EL (cell line): ENCODE results near the gene PRSS36.
"Not testable (repeated sequence)": the region's sequence is repeated elsewhere in the genome, so short reads cannot be mapped to it uniquely, and the experiment has no call there.

ENCODE experiments used
- DNase-seq: peaks from one replicate; pipeline ENCODE4 v3.0.0-alpha.2; 2016

The PRSS36 gene

GRCh38 chr16:31141489-31142108, 8.3 kb downstream of the PRSS36 start:
- DNase-seq, result no peak

GRCh38 chr16:31141071-31141469, 8.8 kb downstream of the PRSS36 start:
- DNase-seq, result not testable (repeated sequence)

- peak; percentile 89 for DNase-seq
Observed at GRCh38 chr16:31138621-31139578, 11.0 kb downstream of the PRSS36 start.

GRCh38 chr16:31136822-31137499, 12.9 kb downstream of the PRSS36 start:
- DNase-seq, result not testable (repeated sequence)

GRCh38 chr16:31136287-31136662, 13.6 kb downstream of the PRSS36 start:
- DNase-seq, result no peak

- no peak for DNase-seq
Observed at GRCh38 chr16:31135535-31136286, 14.2 kb downstream of the PRSS36 start, which contains the start of gene PRSS8. Gene PRSS8 (minus strand): TSS chr16:31135727. CDS start chr16:31135498, 229 bp downstream.

- no peak for DNase-seq
Observed at GRCh38 chr16:31134625-31135534, 15.0 kb downstream of the PRSS36 start.

GRCh38 chr16:31134091-31134571, 15.7 kb downstream of the PRSS36 start:
- DNase-seq, result no peak

- no peak for DNase-seq
Observed at GRCh38 chr16:31133046-31133501, 16.8 kb downstream of the PRSS36 start.

DNA sequence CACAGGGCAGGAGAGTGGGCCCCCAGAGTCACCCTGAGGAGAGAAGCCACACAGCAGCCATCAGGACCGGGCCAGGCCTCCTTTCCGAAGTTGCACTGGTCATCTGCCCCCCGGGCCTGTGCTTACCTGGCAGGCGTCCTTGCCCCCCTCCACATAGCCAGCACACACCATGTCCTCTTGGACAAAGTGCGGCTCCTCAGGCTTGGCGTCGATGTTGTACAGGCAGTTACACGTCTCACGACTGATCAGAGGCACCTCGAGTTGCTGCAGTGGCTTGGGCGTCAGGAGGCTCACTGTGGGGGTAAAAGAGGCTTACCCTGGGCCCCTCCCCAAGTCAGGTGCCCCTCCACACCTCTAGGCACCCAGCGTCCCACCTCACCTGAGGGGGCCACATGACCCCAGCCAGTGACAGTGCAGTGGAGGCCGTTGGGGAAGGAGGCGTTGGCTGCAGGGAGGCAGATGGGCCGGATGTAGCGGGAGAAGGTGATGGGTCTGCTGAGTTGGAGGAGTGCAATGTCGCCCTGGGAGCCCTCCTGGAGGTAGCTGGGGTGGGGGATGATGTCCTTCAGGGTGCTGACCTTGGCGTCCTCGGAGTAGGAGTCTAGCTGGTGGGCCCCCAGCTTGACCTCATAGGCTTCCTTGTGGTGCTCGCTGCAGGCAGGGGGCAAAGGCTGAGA, 17.4 kb downstream of the PRSS36 start:
- no peak for DNase-seq

- DNase-seq, result no peak
Observed at GRCh38 chr16:31131841-31132271, 18.0 kb downstream of the PRSS36 start.

- no peak for DNase-seq
Observed at GRCh38 chr16:31131416-31131815, 18.4 kb downstream of the PRSS36 start.

GRCh38 chr16:31130899-31131298, 19.0 kb downstream of the PRSS36 start:
- no peak for DNase-seq

- no peak for DNase-seq
Observed at GRCh38 chr16:31130336-31130891, 19.5 kb downstream of the PRSS36 start.

- DNase-seq, result no peak
Observed at GRCh38 chr16:31129568-31130335, 20.1 kb downstream of the PRSS36 start.

GRCh38 chr16:31128711-31129567, 20.9 kb downstream of the PRSS36 start:
- DNase-seq, result no peak

DNA sequence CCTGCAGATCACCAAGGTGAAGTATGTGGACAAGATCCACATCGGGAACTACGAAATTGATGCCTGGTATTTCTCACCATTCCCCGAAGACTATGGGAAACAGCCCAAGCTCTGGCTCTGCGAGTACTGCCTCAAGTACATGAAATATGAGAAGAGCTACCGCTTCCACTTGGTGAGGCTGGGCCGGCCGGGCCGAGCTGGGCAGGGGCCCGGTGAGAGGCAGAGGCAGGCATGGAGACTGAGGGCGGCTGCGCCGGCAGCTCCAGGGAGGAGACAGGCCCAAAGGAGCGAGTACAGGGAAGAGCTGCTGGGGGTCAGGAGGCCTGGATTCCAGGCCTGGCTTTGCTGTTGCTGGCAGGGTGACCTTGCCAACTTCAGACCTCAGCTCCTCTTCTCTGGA, 22.7 kb downstream of the PRSS36 start:
- no peak for DNase-seq

DNA sequence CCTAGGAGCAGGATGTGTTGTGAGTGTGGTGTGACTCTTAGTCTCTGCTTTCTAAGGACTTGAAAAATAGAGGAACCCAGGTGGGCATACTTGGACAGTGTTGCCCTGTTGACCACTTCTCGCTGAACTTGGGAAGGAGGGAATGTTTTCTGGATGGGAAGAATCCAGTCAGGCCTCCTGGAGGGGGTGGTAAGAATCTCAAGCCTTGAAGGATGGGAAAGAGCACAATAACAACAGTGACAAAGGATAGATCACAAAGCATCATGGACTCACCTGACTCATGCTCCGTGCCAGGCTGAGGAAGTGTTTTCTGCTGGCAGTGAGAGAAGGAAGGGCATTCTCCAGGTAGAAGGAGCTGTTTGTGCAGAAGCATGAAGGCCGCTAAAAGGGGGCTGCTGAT, 24.0 kb downstream of the PRSS36 start:
- DNase-seq, result no peak

GRCh38 chr16:31120129-31120528, 29.7 kb downstream of the PRSS36 start:
- DNase-seq, result no peak
